Hematopoietic multipotent progenitor cell treated with erythropoietin and hydrocortisone succinate and interleukin-3 and kit ligand, for 17 days (in vitro differentiated cells): Measurements from ENCODE around the gene PGAM4.
"Not testable (repeated sequence)": the region's sequence is repeated elsewhere in the genome, so short reads cannot be mapped to it uniquely, and the experiment has no call there.

Source experiments
- DNase-seq: peaks from one replicate; pipeline ENCODE4 v3.0.0-alpha.2; 2015; ENCODE audit warnings: low spot score

PGAM4 gene

DNA sequence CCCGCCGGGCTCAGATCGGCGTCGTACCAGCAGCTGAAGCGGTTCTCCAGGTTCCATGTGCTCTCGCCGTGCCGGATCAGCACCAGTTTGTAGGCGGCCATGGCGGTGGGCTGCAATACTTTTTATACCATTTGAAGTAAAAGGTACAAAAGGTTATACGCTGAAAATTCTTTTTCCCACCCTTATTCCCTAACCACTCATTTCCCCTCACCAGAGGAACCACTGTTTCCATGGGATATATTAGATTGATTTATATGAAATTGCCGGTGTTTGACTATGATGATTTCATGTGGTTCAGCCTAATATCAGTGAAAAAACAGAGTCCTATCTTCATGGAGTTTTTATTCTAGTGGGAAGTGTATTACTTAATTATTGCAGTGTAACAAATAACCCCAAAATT is at the start of gene PGAM4:
TSS of gene PGAM4 (minus strand) at position 101 of the 400 bp plus-strand sequence. CDS start at position 101, 0 bp downstream.
- no peak for DNase-seq

DNA sequence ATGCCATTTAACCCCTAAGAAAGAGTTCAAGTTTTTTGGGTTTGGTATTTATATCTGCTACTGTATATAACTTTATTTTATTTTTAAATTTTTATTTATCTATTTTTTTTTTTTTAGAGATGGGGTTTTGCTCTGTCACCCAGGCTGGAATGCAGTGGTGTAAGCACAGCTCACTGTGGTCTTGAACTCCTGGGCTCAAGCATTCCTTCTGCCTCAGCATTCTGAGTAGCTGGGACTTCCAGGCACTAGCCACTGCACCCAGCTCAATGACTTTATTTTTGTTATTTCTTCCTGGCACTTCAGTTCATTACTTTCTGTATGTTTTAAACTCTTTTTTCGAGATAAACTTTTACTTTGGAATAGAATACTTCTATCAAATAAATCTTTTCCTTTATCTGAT is 42.4 kb upstream of the PGAM4 start:
- no peak for DNase-seq

DNA sequence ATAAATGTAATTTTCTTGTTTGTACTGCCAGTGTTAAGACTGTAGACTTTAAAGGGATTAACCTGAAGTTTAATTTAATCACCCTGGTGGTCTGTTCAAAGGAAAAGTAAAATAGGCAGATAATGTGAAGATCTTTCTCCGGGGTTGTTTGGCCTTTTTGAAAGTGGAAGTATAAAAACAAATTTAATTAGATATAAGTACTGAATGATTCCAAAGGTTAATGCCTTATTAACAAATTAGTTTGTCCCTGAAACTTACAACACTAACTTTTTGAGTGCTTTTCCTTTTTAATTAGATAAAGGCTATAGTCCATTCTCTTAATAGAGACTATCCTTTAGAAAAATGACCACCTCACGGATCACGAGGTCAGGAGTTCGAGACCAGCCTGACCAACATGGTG is 10.4 kb upstream of the PGAM4 start:
- DNase-seq, result no peak

GRCh38 chrX:77977518-77977917 is 8.1 kb upstream of the PGAM4 start:
- DNase-seq, result no peak

- DNase-seq, result no peak
Measured at GRCh38 chrX:77977095-77977494, 7.7 kb upstream of the PGAM4 start.

DNA sequence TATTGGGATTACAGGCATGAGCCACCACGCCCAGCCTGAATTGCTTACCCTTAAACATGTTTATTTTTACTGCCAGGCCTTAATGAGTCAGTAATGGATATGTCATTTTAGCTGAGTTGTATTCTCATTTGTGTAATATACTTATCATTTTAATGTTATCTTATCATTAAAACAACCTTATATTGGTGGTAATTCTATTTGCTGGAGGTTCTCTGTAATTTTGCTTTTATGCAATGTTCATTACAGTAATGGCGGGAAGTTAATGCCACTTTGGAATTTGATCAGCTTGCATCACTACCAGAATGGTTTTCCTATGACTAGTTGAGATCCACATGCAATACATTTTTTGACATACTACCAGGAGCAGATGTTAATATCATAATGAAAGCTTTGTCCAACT is 6.3 kb upstream of the PGAM4 start:
- no peak for DNase-seq

- DNase-seq, result no peak
Measured at GRCh38 chrX:77967631-77968030, 1.8 kb downstream of the PGAM4 start.

DNA sequence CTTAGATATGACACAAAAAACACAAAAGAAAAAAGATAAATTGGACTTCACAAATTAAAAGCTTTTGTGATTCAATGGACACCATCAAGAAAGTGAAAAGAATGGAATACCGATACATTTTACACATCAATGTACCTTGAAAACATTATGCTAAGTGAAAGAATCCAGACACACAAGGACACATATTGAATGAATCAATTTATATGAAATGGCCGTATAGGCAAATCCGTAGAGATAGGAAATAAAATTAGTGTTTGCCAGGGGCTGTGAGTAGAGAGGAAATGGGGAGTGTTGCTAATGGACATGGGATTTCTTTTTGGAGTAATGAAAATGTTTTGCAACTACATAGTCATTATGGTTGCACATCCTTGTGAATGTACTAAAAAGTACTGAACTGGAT is 3.1 kb downstream of the PGAM4 start:
- no peak for DNase-seq

GRCh38 chrX:77962068-77962902 is 7.2 kb downstream of the PGAM4 start:
- DNase-seq, result no peak

DNA sequence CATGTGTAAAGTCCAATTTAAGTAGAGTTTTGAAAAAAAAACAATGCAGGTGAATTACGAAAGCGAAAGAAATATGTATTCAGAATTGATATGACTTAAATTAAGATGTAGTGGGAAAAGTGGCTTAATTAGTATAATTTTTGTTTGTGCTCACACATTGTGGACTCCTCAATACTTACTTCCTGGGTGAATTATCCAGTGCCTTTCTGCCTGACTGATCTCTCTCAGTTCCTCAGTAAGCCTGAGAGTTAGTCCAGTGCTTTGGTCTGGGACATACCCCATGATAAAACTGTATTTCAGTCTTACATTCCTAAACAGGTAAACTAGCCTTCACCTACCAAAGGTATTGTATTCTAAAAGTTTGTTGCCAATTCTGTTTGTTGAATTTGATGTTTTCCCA is 8.4 kb downstream of the PGAM4 start:
- no peak for DNase-seq

DNA sequence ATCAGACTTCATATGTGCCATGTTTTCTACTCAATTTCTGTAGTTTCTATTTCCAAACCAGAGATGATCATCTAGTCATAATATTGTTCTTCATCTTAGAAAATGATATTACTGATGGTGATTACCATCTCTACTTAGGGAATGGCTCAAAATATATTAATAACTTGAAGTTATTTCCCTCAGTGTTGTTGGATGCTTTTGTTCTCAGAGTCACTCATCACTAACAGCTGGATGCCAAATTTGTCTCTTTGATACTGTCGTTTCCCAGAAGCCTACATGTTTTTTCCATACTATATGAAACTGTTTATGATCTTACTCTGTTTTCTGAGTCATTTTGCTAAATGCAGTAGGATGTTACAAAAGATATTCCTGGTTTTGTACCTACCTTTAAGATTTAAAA is 8.9 kb downstream of the PGAM4 start:
- no peak for DNase-seq

GRCh38 chrX:77953708-77954107 is 15.7 kb downstream of the PGAM4 start:
- no peak for DNase-seq

DNA sequence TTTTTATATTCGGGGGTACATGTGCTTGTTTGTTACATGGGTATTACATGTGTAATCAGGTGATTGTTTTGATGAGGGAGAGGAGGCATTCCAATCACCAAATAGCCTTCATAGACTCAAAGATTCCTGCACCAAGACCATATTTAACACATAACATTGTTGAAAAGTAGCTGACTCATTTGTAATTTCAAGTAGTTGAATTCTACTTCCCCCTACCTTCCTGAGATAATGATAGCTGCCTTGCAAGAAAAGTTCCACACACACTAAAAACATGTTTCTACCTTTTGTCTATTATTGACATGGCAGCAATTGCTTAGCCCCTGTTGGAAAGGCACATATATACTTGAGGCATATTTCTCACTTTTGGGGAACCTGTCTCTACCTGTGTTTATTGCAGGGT is 16.1 kb downstream of the PGAM4 start:
- DNase-seq, result peak; percentile 21

- no peak for DNase-seq
Measured at GRCh38 chrX:77952173-77952572, 17.3 kb downstream of the PGAM4 start.

DNA sequence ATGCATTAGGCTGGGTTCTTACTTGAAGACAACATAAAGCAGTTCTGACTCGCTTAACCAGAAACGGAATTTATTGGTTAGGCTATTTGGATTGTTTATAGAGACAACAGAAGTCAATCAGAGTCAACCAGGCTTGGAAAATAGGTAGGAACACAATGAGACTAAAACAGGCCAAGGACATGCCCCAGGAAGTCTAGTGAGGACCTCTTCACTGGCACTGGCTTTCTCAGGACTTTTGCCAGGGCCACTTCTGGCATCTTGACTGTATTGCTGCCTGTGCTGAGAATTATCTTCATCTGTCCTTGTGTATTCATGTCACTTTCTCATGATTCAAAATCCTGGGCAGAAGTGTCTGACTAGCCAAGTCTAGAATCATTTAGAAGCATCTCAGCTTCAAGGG is 19.6 kb downstream of the PGAM4 start:
- no peak for DNase-seq

DNA sequence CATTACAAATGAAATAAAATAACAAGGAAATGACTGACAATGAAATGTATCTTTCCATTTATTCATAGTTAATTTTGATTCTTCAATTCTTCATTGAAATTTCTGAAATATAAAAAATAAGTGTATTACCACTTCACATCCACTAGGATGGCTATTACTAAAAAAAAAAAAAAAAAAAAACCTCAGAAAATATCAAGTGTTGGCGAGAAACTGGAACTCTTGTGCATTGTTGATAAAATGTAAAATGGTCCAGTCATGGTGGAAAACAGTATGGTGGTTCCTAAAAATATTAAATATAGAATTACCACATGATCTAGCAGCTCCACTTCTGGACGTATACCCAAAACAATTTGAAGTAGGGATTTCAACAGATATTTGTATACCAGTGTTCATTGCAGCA is 22.9 kb downstream of the PGAM4 start:
- DNase-seq, result no peak

DNA sequence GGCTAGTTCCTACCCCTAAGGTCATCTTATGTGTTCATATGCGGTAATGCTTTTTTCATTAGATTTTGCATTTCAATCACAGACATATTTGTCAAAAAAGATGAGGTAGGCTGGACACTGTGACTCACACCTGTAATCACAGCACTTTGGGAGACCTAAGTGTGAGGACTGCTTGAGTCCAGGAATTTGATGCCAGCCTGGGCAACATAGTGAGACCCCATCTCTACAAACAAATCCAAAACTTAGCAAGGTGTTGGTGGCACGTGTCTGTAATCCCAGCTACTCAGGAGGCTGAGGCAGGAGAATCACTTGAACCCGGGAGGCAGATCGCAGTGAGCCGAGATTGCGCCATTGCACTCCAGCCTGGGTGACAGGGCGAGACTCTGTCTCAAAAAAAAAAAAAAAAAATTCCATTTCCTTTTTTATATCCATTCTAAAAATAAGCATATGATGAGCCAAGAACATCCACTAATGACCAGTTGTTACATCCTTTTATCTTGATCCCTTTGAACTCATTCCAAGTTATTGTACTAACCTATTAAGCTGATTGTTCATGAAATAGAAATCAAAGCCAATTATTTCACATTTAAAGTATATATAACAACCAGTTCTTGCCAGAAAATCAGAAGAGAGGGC is 23.4 kb downstream of the PGAM4 start:
- no peak for DNase-seq

DNA sequence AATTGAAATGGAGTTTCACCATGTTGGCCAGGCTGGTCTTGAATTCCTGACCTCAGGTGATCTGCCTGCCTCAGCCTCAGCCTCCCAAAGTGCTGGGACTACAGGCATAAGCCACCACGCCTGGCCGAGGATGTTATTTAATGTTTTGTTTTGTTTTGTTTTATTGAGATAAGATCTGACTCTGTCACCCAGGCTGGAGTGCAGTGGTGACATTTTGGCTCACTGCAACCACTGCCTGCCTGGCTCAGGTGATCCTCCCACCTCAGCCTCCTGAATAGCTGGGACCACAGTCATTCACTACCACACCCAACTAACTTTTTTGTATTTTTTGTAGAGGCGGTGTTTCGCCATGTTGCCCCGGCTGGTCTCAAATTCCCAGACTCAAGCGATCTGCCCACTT is 24.4 kb downstream of the PGAM4 start:
- DNase-seq, result not testable (repeated sequence)

DNA sequence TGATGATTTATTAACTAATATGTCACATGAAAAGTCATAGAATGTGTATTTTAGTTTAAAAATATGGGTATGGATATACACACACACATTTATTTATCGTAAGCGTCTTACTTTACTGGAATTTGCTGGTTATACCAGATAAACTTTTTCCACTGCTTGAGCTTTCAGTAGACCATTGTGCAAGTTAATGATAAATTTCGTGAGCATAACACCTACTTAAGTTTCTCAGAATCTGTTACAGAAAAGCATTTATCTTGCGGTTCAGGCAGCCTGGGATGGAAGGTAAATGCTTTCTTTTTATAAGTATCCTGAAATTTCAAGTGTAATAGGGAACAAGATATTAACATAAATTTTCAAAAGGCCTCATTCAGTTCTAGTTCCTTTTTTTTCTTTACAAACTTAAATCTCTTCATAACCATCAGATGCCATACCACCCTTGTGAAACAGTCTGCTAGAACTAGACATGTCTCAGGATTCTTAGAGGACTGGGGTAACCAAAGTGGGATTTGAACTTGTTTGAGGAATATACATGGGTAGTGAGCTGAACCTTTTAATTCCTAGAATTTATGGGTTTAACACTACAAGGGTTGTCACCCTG is 31.3 kb downstream of the PGAM4 start:
- DNase-seq, result peak; percentile 60

DNA sequence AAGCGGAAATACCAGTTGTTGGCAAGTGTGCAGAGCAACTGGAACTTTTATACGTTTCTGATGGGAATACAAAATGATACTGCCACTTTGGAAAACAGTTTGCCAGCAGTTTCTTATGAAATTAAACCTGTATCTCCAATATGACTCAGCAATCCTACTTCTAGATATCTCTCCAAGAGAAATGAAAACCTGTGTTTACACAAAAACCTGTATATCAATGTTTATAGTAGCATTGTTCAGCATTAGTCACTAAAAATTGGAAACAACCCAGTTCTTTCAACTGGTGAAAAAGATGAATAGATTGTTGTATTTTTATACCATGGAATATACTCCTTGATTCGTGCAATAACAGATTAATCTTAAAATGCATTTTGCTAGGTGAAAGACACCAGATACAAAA is 32.1 kb downstream of the PGAM4 start:
- DNase-seq, result peak; percentile 63

- DNase-seq, result no peak
Measured at GRCh38 chrX:77936299-77936698, 33.1 kb downstream of the PGAM4 start.

DNA sequence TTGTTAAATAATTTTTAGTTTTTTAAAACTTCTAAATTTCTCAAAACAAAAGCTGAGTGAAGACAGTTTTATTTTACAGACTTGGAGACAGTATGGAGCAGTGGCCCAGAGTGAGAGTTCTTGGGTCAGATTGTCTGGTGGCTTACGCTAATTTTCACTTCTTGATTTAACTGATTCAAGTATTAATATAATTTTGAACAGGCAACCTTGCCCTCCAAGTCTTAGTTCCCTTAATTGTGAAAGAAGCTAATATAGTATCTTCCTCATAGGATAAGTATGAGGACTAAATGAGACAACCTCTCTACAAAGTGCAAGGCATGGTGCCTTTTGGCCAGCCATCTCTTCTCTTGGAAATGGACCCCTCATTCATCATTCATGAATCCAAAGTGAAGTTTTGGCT is 33.6 kb downstream of the PGAM4 start:
- DNase-seq, result no peak

DNA sequence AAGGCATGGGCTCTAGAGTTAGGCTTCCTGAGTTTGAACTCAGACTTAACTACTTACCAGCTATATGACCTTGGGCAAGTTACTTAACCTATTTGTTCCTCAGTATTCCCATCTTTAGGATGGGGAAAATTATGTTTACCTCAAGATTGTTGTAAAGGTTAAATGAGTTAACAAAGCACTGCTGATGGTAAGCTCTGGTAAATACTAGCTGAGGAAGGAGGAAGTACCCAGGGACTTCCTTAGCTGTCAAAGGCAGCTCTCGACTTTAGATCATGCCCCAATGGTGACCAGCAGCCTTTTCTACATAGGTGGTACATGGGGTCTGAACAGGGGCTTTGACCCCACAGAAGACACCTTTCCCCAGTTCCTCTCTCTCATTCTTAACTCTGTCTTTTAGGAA is 38.9 kb downstream of the PGAM4 start:
- no peak for DNase-seq
